HepG2 (cell line): ENCODE results near the gene ASAP2. TPM values are rescaled to one million over a fixed set of nuclear protein-coding genes. Genes with fewer than 3 reads are reported as not detected.

ENCODE experiments used
- ATAC-seq: fragments of 200-7000 bp; cut with Tn5 transposase; 3 replicates; pipeline ENCODE4 v1.9.1; 2020; ENCODE audit warnings: mild to moderate bottlenecking, moderate library complexity
- BruUV-seq: library from RNA; stranded (reverse); fragments of 400-500 nt; replicated peaks from 2 replicates; lab custom pipeline; 2021; lab: Mats Ljungman, UMichigan
- CTCF ChIA-PET: fragments of 300-600 bp; formaldehyde crosslinking; extraction: SDS; loops from one replicate; lab custom pipeline; 2021; ENCODE audit warnings: low total read pairs, inconsistent platforms, low intra/inter-chr PET ratio; lab: Yijun Ruan, JAX
- POLR2A ChIA-PET: fragments of 350-600 bp; sonication (Branson Sonifier 250); formaldehyde crosslinking; loops from one replicate; lab custom pipeline; 2020; ENCODE audit warnings: antibody characterized with exemption, inconsistent platforms; lab: Yijun Ruan, JAX
- DNase-seq: peaks from one replicate; pipeline ENCODE4 v3.0.0-alpha.2; 2015; ENCODE audit warnings: low spot score
- FAIRE-seq: peaks from 3 replicates; lab custom pipeline; 2011; peaks lifted over from hg19 to GRCh38; lab: Jason Lieb, UNC
- H2AFZ ChIP-seq: one replicate; pipeline ENCODE4 v1.6.1; 2011; ENCODE audit warnings: low read length, inconsistent platforms
- H3K27ac ChIP-seq: fragments of 300-600 bp; 3 replicates; pipeline ENCODE4 v1.8.0; 2011; ENCODE audit warnings: mixed run types, mild to moderate bottlenecking, mixed read lengths, low read length, inconsistent platforms; ENCODE audit not compliant: insufficient read depth; ENCODE audit errors: extremely low read length
- H3K27me3 ChIP-seq, 2 experiments: fragments of 200-600 bp in 1 of 2; 2 replicates in 1 of 2; 3 replicates in 1 of 2; pipeline versions ENCODE4 v1.6.0 to v1.8.0; 2011; ENCODE audit warnings: low read length in 2 of 2, mild to moderate bottlenecking in 2 of 2, moderate library complexity in 2 of 2, inconsistent platforms in 1 of 2; ENCODE audit not compliant: insufficient read depth in 2 of 2, control insufficient read depth in 1 of 2
- H3K36me3 ChIP-seq, 2 experiments: fragments of 200-600 bp in 1 of 2; replicated peaks in 1 of 2; 2 replicates in 1 of 2; 3 replicates in 1 of 2; pipeline versions ENCODE4 v1.5.1 to v1.8.0; 2011; ENCODE audit warnings: low read length in 2 of 2, inconsistent platforms in 1 of 2; ENCODE audit not compliant: insufficient read depth in 2 of 2, control insufficient read depth in 1 of 2
- H3K4me1 ChIP-seq: 2 replicates; pipeline ENCODE4 v1.5.1; 2012; ENCODE audit warnings: low read length, inconsistent platforms; ENCODE audit not compliant: insufficient read depth
- H3K4me2 ChIP-seq: 2 replicates; pipeline ENCODE4 v1.6.0; 2011; ENCODE audit warnings: low read depth, low read length, inconsistent platforms
- H3K4me3 ChIP-seq, 3 experiments: fragments of 200-600 bp in 1 of 3; sonication (generic), shearing (Covaris generic) in 1 of 3; replicated peaks in 1 of 3; 2 replicates each; pipeline ENCODE4 v1.5.1; 2011 to 2016; ENCODE audit warnings: low read length in 3 of 3, inconsistent platforms in 2 of 3, low read depth in 2 of 3, mild to moderate bottlenecking in 2 of 3, control low read depth in 1 of 3, mixed read lengths in 1 of 3; ENCODE audit not compliant: insufficient read depth in 1 of 3
- H3K79me2 ChIP-seq: one replicate; pipeline ENCODE4 v1.6.1; 2011; ENCODE audit warnings: low read length, inconsistent platforms; ENCODE audit not compliant: insufficient read depth
- H3K9ac ChIP-seq: 2 replicates; pipeline ENCODE4 v1.6.0; 2011; ENCODE audit warnings: mild to moderate bottlenecking, low read depth, low read length, inconsistent platforms; ENCODE audit not compliant: insufficient read depth
- H3K9me3 ChIP-seq: 2 replicates; pipeline ENCODE4 v1.5.1; 2012; ENCODE audit warnings: mild to moderate bottlenecking, low read length
- H4K20me1 ChIP-seq: 2 replicates; pipeline ENCODE4 v1.6.0; 2011; ENCODE audit warnings: inconsistent platforms, mild to moderate bottlenecking, low read length, moderate library complexity; ENCODE audit not compliant: insufficient read depth
- ARNTL ChIP-seq: sonication (generic); formaldehyde crosslinking; IDR thresholded peaks from 2 replicates; pipeline ENCODE4 v1.4.0; 2020; ENCODE audit warnings: mild to moderate bottlenecking, missing genetic modification reagents
- BRCA1 ChIP-seq: sonication (generic); formaldehyde crosslinking; IDR thresholded peaks from 2 replicates; pipeline ENCODE4 v1.4.0; 2020; ENCODE audit warnings: missing genetic modification reagents
- FOXO4 ChIP-seq: sonication (generic); formaldehyde crosslinking; conservative IDR thresholded peaks from 2 replicates; pipeline ENCODE4 v1.8.1; 2023; ENCODE audit warnings: missing genetic modification reagents
- FOXP4 ChIP-seq: sonication (generic); formaldehyde crosslinking; IDR thresholded peaks from 2 replicates; pipeline ENCODE4 v1.4.0; 2020; ENCODE audit warnings: missing genetic modification reagents
- KMT2B ChIP-seq: IDR thresholded peaks from 2 replicates; pipeline ENCODE4 v1.6.1; 2016; ENCODE audit warnings: missing genetic modification reagents, missing compliant biosample characterization
- NR2C2 ChIP-seq: sonication (generic); formaldehyde crosslinking; IDR thresholded peaks from 2 replicates; pipeline ENCODE4 v1.4.0; 2020; ENCODE audit warnings: missing genetic modification reagents, mild to moderate bottlenecking, moderate library complexity, borderline replicate concordance
- SOX13 ChIP-seq, 3 experiments: fragments of 450-650 bp in 1 of 3; sonication (generic) in 1 of 3; formaldehyde crosslinking in 1 of 3; IDR thresholded peaks in 2 of 3; conservative IDR thresholded peaks in 1 of 3; 2 replicates each; pipeline versions ENCODE4 v1.5.0 to v1.6.1; 2016 to 2020; ENCODE audit warnings: antibody characterized with exemption in 1 of 3, mild to moderate bottlenecking in 1 of 3, missing compliant biosample characterization in 1 of 3, missing genetic modification reagents in 1 of 3, moderate library complexity in 1 of 3
- ZNF598 ChIP-seq: sonication (generic); formaldehyde crosslinking; IDR thresholded peaks from 2 replicates; pipeline ENCODE4 v1.5.1; 2020; ENCODE audit warnings: mild to moderate bottlenecking, missing genetic modification reagents, borderline replicate concordance
- ZNF616 ChIP-seq: sonication (generic); formaldehyde crosslinking; IDR thresholded peaks from 2 replicates; pipeline ENCODE4 v1.5.0; 2020; ENCODE audit warnings: low read depth, mild to moderate bottlenecking, missing genetic modification reagents
- ZNF674 ChIP-seq: sonication (generic); formaldehyde crosslinking; IDR thresholded peaks from 2 replicates; pipeline ENCODE4 v1.5.0; 2020; ENCODE audit warnings: low read depth, mild to moderate bottlenecking, missing genetic modification reagents
- ZNF7 ChIP-seq: IDR thresholded peaks from 2 replicates; pipeline ENCODE4 v1.6.1; 2016; ENCODE audit warnings: missing biosample characterization, missing genetic modification reagents
- WGBS: methylation state at CpG from one replicate; pipeline ENCODE4 v1.1.6; 2017; ENCODE audit warnings: low lambda C conversion rate; 5-methylcytosine and 5-hydroxymethylcytosine counted together
- in situ Hi-C: cut with HindIII; loops from 2 replicates; pipeline ENCODE4 v1.10.0; 2017; ENCODE audit warnings: low pct_unique_long_range_greater_than_20kb; ENCODE audit not compliant: extremely low pct_ligation_motif_present
- intact Hi-C: fragments of 100-400 bp; cut with micrococcal nuclease; formaldehyde crosslinking; loops from one replicate; pipeline ENCODE4 v1.10.0; 2022; ENCODE audit not compliant: unreplicated experiment
- polyA plus RNA-seq, 8 experiments: library from polyadenylated mRNA; depleted of rRNA in 3 of 8; stranded (reverse) in 7 of 8; unstranded in 1 of 8; fragments of >200 nt; fragmentation: Illumina TruSeq in 4 of 8; extraction: Trizol in 4 of 8; gene quantifications; 2 replicates each; pipeline versions ENCODE4 v1.2.1 to v1.2.3, GENCODE V29; 2011 to 2016; ENCODE audit warnings: low read depth in 4 of 8, missing spikeins in 1 of 8, mixed read lengths in 1 of 8; ENCODE audit not compliant: insufficient read depth in 1 of 8
- total RNA-seq, 5 experiments: library from RNA; depleted of rRNA; stranded (reverse); fragments of >200 nt; fragmentation: Illumina TruSeq; extraction: Trizol; gene quantifications; 2 replicates each; pipeline ENCODE4 v1.2.3, GENCODE V29; 2016; ENCODE audit warnings: low read depth in 1 of 5

ASAP2 gene
- total and polyA plus RNA-seq, 2 of the 13 experiments (the other 11 are each of a cell fraction or from before 2014, with no cell fraction given): 7.3 to 22.3 TPM

GRCh38 chr2:9203006-9203405 is 3.6 kb upstream of the ASAP2 start:
- no peak for ATAC-seq
- BruUV-seq: no TSS peak
- no peak overlapping the region for H3K4me2 ChIP-seq
- no peak overlapping the region for H3K9ac ChIP-seq
- H3K4me1 ChIP-seq: peaks cover 52% of the 10 kb centered on the region
- TF ChIP-seq ZNF674 (CRISPR knock-in tag) (no peak), KMT2B (CRISPR knock-in tag) (no peak), FOXO4 (CRISPR knock-in tag) (no peak), ZNF616 (CRISPR knock-in tag) (no peak), FOXP4 (CRISPR knock-in tag) (no peak), NR2C2 (CRISPR knock-in tag) (no peak), BRCA1 (CRISPR knock-in tag) (no peak), ZNF598 (CRISPR knock-in tag) (no peak), ZNF7 (CRISPR knock-in tag) (no peak), SOX13 (IDR thresholded peaks at IDR 0.05) (no peak), SOX13 (CRISPR knock-in tag; conservative IDR thresholded peaks at IDR 0.05 in 1 of 2, IDR thresholded peaks at IDR 0.05 in 1 of 2) (no peak), ARNTL (CRISPR knock-in tag) (no peak)
- H4K20me1 ChIP-seq: no peaks in the 10 kb centered on the region
- intact Hi-C loops: loop anchor here (5.0 kb wide), 1 partner anchor 36 kb away; no protein-coding TSS in a partner anchor
- H3K4me3 ChIP-seq: no peak overlapping the region
- H3K27ac ChIP-seq: no peak overlapping the region
- H3K9me3 ChIP-seq: no peaks in the 10 kb centered on the region
- in situ Hi-C loops: loop anchor here (10.0 kb wide), 2 partner anchors 58 to 132 kb away; no protein-coding TSS in a partner anchor
- POLR2A ChIA-PET: interaction anchor here (7.9 kb wide), 1 partner anchor 31 kb away, joined by 92 read pairs; no protein-coding TSS in a partner anchor
- DNase-seq: no peak
- CTCF ChIA-PET: no interaction called here
- FAIRE-seq: no peak
- no peak overlapping the region for H2AFZ ChIP-seq
- no peaks in the 10 kb centered on the region for H3K36me3 ChIP-seq
- WGBS: 90% methylated on average over 3 of the region's 3 CpGs
- peaks cover 5% of the 10 kb centered on the region for H3K79me2 ChIP-seq
- H3K27me3 ChIP-seq: no peaks in the 10 kb centered on the region; a peak in 1 of 5 replicates
